ENCODE results near the gene SRPK2.
"Not testable (repeated sequence)": the region's sequence is repeated elsewhere in the genome, so short reads cannot be mapped to it uniquely, and the experiment has no call there.

The SRPK2 gene

DNA sequence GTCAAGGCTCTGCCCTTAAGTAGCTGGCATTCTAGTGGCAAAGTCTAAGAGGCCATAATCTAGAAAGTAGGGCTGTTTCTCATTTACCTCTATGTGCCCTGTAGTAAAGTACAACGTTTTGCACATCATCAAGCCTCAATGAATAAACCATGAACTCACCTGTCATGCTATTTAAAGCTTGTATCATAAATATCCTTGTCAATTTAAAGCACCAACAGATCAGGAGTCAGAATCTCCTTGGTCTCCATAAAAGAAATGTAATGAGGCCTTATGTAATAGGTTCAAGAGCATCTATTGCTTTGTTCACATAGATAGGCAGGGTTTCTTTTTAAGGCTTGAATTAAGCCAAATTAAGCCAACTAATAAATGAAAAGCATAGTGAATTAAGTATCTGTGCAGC lies 192.8 kb downstream of the SRPK2 start:
- H3K9ac ChIP-seq (ENCODE audit: low read length), result no peak overlapping the region
- H4K20me1 ChIP-seq (ENCODE audit: insufficient read depth, low read length), result no peaks in the 10 kb centered on the region
- no peak overlapping the region for H3K4me2 ChIP-seq (ENCODE audit: low read length)
- H3K27me3 ChIP-seq (ENCODE audit: insufficient read depth, low read length), result no peaks in the 10 kb centered on the region
- no peak overlapping the region for H2AFZ ChIP-seq (ENCODE audit: low read length)
- no peak overlapping the region for H3K4me3 ChIP-seq (ENCODE audit: low read depth, low read length, poor library complexity, severe bottlenecking)
- TF ChIP-seq, protein P1, sequence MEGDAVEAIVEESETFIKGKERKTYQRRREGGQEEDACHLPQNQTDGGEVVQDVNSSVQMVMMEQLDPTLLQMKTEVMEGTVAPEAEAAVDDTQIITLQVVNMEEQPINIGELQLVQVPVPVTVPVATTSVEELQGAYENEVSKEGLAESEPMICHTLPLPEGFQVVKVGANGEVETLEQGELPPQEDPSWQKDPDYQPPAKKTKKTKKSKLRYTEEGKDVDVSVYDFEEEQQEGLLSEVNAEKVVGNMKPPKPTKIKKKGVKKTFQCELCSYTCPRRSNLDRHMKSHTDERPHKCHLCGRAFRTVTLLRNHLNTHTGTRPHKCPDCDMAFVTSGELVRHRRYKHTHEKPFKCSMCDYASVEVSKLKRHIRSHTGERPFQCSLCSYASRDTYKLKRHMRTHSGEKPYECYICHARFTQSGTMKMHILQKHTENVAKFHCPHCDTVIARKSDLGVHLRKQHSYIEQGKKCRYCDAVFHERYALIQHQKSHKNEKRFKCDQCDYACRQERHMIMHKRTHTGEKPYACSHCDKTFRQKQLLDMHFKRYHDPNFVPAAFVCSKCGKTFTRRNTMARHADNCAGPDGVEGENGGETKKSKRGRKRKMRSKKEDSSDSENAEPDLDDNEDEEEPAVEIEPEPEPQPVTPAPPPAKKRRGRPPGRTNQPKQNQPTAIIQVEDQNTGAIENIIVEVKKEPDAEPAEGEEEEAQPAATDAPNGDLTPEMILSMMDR (IDR thresholded peaks at IDR 0.05; ENCODE audit: low read length), result no peak
- no peak for TF ChIP-seq EZH2 (IDR thresholded peaks at IDR 0.05; ENCODE audit: borderline replicate concordance, low read length)
- H3K4me1 ChIP-seq (ENCODE audit: insufficient read depth, low read length, severe bottlenecking), result no peaks in the 10 kb centered on the region
- H3K27ac ChIP-seq (ENCODE audit: low read depth, low read length, poor library complexity, severe bottlenecking), result no peak overlapping the region
- H3K9me2 ChIP-seq (ENCODE audit: low read depth, low read length), result no peaks in the 10 kb centered on the region
- no peaks in the 10 kb centered on the region for H3K79me2 ChIP-seq (ENCODE audit: insufficient read depth, low read length)
- no peaks in the 10 kb centered on the region for H3K9me3 ChIP-seq (ENCODE audit: low read length)
- peaks cover 6% of the 10 kb centered on the region; the same call in 1 of the 2 replicates for H3K36me3 ChIP-seq (ENCODE audit: insufficient read depth, low read length)
- no peaks in the 10 kb centered on the region for H3F3A ChIP-seq (ENCODE audit: insufficient read depth, low read length)

DNA sequence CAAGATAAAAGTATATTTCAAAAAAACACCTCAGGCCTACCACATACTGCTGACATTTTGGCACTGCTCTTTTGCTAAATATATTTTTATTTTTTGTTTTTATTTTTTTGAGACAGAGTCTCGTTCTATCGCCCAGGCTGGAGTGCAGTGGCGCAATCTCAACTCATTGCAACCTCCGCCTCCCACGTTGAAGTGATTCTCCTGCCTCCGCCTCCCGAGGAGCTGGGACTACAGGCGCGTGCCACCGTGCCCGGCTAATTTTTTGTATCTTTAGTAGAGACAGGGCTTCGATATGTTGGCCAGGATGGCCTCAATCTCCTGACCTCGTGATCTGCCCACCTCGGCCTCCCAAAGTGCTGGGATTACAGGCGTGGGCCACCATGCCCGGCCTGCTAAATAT lies 193.8 kb downstream of the SRPK2 start:
- H3K27me3 ChIP-seq (ENCODE audit: insufficient read depth, low read length); H3K4me1 ChIP-seq (ENCODE audit: insufficient read depth, low read length, severe bottlenecking); H3K79me2 ChIP-seq (ENCODE audit: insufficient read depth, low read length); H3K36me3 ChIP-seq (ENCODE audit: insufficient read depth, low read length); H3K9me3 ChIP-seq (ENCODE audit: low read length); H3K4me3 ChIP-seq (ENCODE audit: low read depth, low read length, poor library complexity, severe bottlenecking); H3K9ac ChIP-seq (ENCODE audit: low read length); H4K20me1 ChIP-seq (ENCODE audit: insufficient read depth, low read length); H3F3A ChIP-seq (ENCODE audit: insufficient read depth, low read length); H3K27ac ChIP-seq (ENCODE audit: low read depth, low read length, poor library complexity, severe bottlenecking); H3K4me2 ChIP-seq (ENCODE audit: low read length); H2AFZ ChIP-seq (ENCODE audit: low read length); H3K9me2 ChIP-seq (ENCODE audit: low read depth, low read length): not testable (repeated sequence)

DNA sequence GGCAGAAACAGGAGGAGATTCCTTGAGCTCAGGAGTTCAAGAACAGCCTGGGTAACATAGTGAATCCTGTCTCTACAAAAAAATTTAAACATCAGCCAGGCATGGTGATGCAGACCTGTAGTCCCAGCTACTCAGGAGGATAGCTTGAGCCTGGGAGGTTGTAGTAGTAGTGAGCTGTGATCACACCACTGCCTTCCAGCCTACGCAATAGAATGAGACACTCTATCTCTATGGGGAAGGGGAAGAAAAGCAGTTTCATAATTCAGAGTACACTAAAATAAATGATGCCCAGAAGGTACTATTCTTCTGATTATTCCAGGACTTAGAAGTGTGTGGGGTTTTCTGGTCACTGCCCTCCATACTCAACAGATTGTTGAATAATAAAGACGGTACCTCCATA lies 197.4 kb downstream of the SRPK2 start:
- Histone ChIP-seq H3K27ac (ENCODE audit: low read depth, low read length, poor library complexity, severe bottlenecking) (no peak overlapping the region), H3F3A (ENCODE audit: insufficient read depth, low read length) (no peaks in the 10 kb centered on the region), H3K9me3 (ENCODE audit: low read length) (no peaks in the 10 kb centered on the region), H4K20me1 (ENCODE audit: insufficient read depth, low read length) (no peaks in the 10 kb centered on the region), H2AFZ (ENCODE audit: low read length) (no peak overlapping the region), H3K9me2 (ENCODE audit: low read depth, low read length) (no peaks in the 10 kb centered on the region), H3K9ac (ENCODE audit: low read length) (no peak overlapping the region), H3K27me3 (ENCODE audit: insufficient read depth, low read length) (no peaks in the 10 kb centered on the region), H3K4me2 (ENCODE audit: low read length) (no peak overlapping the region), H3K4me3 (ENCODE audit: low read depth, low read length, poor library complexity, severe bottlenecking) (no peak overlapping the region), H3K79me2 (ENCODE audit: insufficient read depth, low read length) (no peaks in the 10 kb centered on the region), H3K36me3 (ENCODE audit: insufficient read depth, low read length) (peaks cover 6% of the 10 kb centered on the region; the same call in 1 of the 2 replicates), H3K4me1 (ENCODE audit: insufficient read depth, low read length, severe bottlenecking) (no peaks in the 10 kb centered on the region)
- TF ChIP-seq, protein P1 (IDR thresholded peaks at IDR 0.05; ENCODE audit: low read length), result no peak
- no peak for TF ChIP-seq EZH2 (IDR thresholded peaks at IDR 0.05; ENCODE audit: borderline replicate concordance, low read length)

DNA sequence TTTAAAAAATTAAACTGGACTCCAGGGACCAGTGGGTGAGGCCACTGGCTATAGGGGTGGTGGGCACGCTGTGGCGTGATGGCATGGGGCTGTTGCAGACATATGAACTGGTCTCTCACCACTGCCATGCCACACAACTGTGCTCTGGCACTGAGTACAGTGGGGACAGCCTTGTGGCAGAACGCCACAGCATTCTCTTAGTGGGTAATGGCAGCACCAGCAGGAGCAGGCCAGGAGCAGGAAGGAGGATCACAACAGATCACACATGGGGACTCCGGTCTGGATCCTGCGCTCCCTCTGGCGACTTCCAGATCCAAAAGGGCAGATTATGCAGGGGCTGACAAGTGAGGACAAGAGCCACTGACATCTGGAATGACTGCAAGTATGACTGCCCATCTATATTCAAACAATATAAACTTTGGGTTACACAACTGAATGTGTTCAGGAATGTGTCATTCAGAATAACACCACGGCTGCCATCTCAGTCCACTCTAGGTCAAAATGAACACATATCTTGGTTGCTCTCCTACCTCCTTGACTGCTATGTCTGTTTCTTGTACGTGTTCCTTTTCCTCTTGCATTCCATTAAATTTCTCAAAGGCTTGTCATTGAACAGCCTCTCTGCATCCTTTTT lies 198.7 kb downstream of the SRPK2 start:
- no peak overlapping the region for H3K27ac ChIP-seq (ENCODE audit: low read depth, low read length, poor library complexity, severe bottlenecking)
- no peaks in the 10 kb centered on the region for H3K27me3 ChIP-seq (ENCODE audit: insufficient read depth, low read length)
- TF ChIP-seq, protein P1 (IDR thresholded peaks at IDR 0.05; ENCODE audit: low read length), result no peak
- TF ChIP-seq EZH2 (IDR thresholded peaks at IDR 0.05; ENCODE audit: borderline replicate concordance, low read length), result no peak
- no peak overlapping the region for H3K4me2 ChIP-seq (ENCODE audit: low read length)
- no peaks in the 10 kb centered on the region for H3K4me1 ChIP-seq (ENCODE audit: insufficient read depth, low read length, severe bottlenecking)
- H3K79me2 ChIP-seq (ENCODE audit: insufficient read depth, low read length), result no peaks in the 10 kb centered on the region
- no peaks in the 10 kb centered on the region for H4K20me1 ChIP-seq (ENCODE audit: insufficient read depth, low read length)
- H3K9me3 ChIP-seq (ENCODE audit: low read length), result no peaks in the 10 kb centered on the region
- H3K36me3 ChIP-seq (ENCODE audit: insufficient read depth, low read length), result peaks cover 6% of the 10 kb centered on the region; the same call in 1 of the 2 replicates
- no peak overlapping the region for H3K9ac ChIP-seq (ENCODE audit: low read length)
- no peak overlapping the region for H2AFZ ChIP-seq (ENCODE audit: low read length)
- no peaks in the 10 kb centered on the region for H3F3A ChIP-seq (ENCODE audit: insufficient read depth, low read length)
- no peak overlapping the region for H3K4me3 ChIP-seq (ENCODE audit: low read depth, low read length, poor library complexity, severe bottlenecking)
- no peaks in the 10 kb centered on the region for H3K9me2 ChIP-seq (ENCODE audit: low read depth, low read length)

Measured in OCI-LY1 (cell line).